ENCODE data around the gene S100A6. TPM values are rescaled to one million over a fixed set of nuclear protein-coding genes. Genes with fewer than 3 reads are reported as not detected.

Gene S100A6
- total and polyA plus RNA-seq, 2 donors (not counting 1 experiment from before 2014, with no cell fraction given), result 110 to 213 TPM

- H3K27ac ChIP-seq (ENCODE audit: low read length in 2 of 2), result no peak overlapping the region
- ChIA-PET CTCF (interaction anchor here (0.6 kb wide), 1 partner anchor 41 kb away, joined by 3 read pairs; no protein-coding TSS in a partner anchor), POLR2A (no interaction called here)
- Mint-ChIP-seq H3K9me3 (ENCODE audit: insufficient read depth) (no peaks in the 10 kb centered on the region), H3K4me3 (no peak overlapping the region), H3K27ac (no peak overlapping the region), H3K4me1 (peaks cover 6% of the 10 kb centered on the region), H3K27me3 (peaks cover 1% of the 10 kb centered on the region)
- H4K20me1 ChIP-seq (ENCODE audit: control insufficient read depth, insufficient read depth, low read length, poor library complexity, severe bottlenecking), result no peaks in the 10 kb centered on the region
- H3K4me2 ChIP-seq (replicated peaks; ENCODE audit: low read depth, low read length, poor library complexity, severe bottlenecking), result no peak overlapping the region
- intact Hi-C loops (cut with micrococcal nuclease), result no loop called here
- DNase-seq (no peak), ATAC-seq (ENCODE audit: low read depth) (no peak)
- H3K9ac ChIP-seq (ENCODE audit: low read length), result no peak overlapping the region
- peaks cover 6 to 7% of the 10 kb centered on the region in 2 donors for H3K4me1 ChIP-seq (ENCODE audit: control insufficient read depth in 2 of 2, insufficient read depth in 2 of 2, low read length in 2 of 2)
- WGBS (ENCODE audit: insufficient coverage), result 100% methylated on average over 1 of the region's 5 CpGs
- no peaks in the 10 kb centered on the region for H3K79me2 ChIP-seq (ENCODE audit: control insufficient read depth, insufficient read depth, low read length)
- H3K4me3 ChIP-seq (ENCODE audit: control extremely low read depth in 1 of 5, extremely low read depth in 1 of 5, insufficient read depth in 1 of 5, low read depth in 2 of 5, low read length in 4 of 5), result no peak overlapping the region
- H3K9me3 ChIP-seq (ENCODE audit: control extremely low read depth in 1 of 3, control insufficient read depth in 2 of 3, insufficient read depth in 1 of 3, low read length in 2 of 3), result no peaks in the 10 kb centered on the region
- H3K36me3 ChIP-seq (replicated peaks in 1 of 2; ENCODE audit: control extremely low read depth in 1 of 2, control insufficient read depth in 1 of 2, extremely low read depth in 1 of 2, insufficient read depth in 2 of 2, low read length in 1 of 2), result no peaks in the 10 kb centered on the region
- peaks cover 0 to 2% (median 0%) of the 10 kb centered on the region in 4 experiments for H3K27me3 ChIP-seq (replicated peaks in 1 of 4; ENCODE audit: control extremely low read depth in 1 of 4, control insufficient read depth in 3 of 4, insufficient read depth in 4 of 4, low read length in 3 of 4)
- no peak overlapping the region for H2AFZ ChIP-seq (ENCODE audit: insufficient read depth, low read depth, low read length, poor library complexity, severe bottlenecking)
- TF ChIP-seq CTCF (IDR thresholded peaks at IDR 0.05) (no peak), EZH2 (IDR thresholded peaks at IDR 0.05; ENCODE audit: borderline replicate concordance, insufficient read depth, low read depth, low read length, poor library complexity, severe bottlenecking) (no peak)
These were observed 8.1 kb downstream of the S100A6 start for GRCh38 chr1:153527683-153528040.

GRCh38 chr1:153527023-153527682 is 8.6 kb downstream of the S100A6 start:
- Mint-ChIP-seq H3K4me1 (peaks cover 1% of the 10 kb centered on the region), H3K27me3 (peaks cover 4% of the 10 kb centered on the region), H3K27ac (no peak overlapping the region), H3K9me3 (ENCODE audit: insufficient read depth) (no peaks in the 10 kb centered on the region), H3K4me3 (no peak overlapping the region)
- no peaks in the 10 kb centered on the region for H3K79me2 ChIP-seq (ENCODE audit: control insufficient read depth, insufficient read depth, low read length)
- no peak overlapping the region for H3K4me3 ChIP-seq (ENCODE audit: control extremely low read depth in 1 of 5, extremely low read depth in 1 of 5, insufficient read depth in 1 of 5, low read depth in 2 of 5, low read length in 4 of 5)
- no peak overlapping the region for H3K27ac ChIP-seq (ENCODE audit: low read length in 2 of 2)
- H3K9me3 ChIP-seq (ENCODE audit: control extremely low read depth in 1 of 3, control insufficient read depth in 2 of 3, insufficient read depth in 1 of 3, low read length in 2 of 3), result no peaks in the 10 kb centered on the region
- intact Hi-C loops (cut with micrococcal nuclease), result no loop called here
- H3K9ac ChIP-seq (ENCODE audit: low read length), result no peak overlapping the region
- ChIA-PET POLR2A (no interaction called here), CTCF (interaction anchor here (3.2 kb wide), 1 partner anchor 46 kb away, joined by 11 read pairs; no protein-coding TSS in a partner anchor)
- 90% methylated on average over 7 of the region's 8 CpGs for WGBS (ENCODE audit: insufficient coverage)
- H2AFZ ChIP-seq (ENCODE audit: insufficient read depth, low read depth, low read length, poor library complexity, severe bottlenecking), result no peak overlapping the region
- TF ChIP-seq EZH2 (IDR thresholded peaks at IDR 0.05; ENCODE audit: borderline replicate concordance, insufficient read depth, low read depth, low read length, poor library complexity, severe bottlenecking), result no peak
- peaks cover 1 to 2% of the 10 kb centered on the region in 2 donors for H3K4me1 ChIP-seq (ENCODE audit: control insufficient read depth in 2 of 2, insufficient read depth in 2 of 2, low read length in 2 of 2)
- H3K4me2 ChIP-seq (replicated peaks; ENCODE audit: low read depth, low read length, poor library complexity, severe bottlenecking), result no peak overlapping the region
- no peaks in the 10 kb centered on the region for H3K36me3 ChIP-seq (replicated peaks in 1 of 2; ENCODE audit: control extremely low read depth in 1 of 2, control insufficient read depth in 1 of 2, extremely low read depth in 1 of 2, insufficient read depth in 2 of 2, low read length in 1 of 2)
- no peak for DNase-seq
- ATAC-seq (ENCODE audit: low read depth), result no peak
- peaks cover 0 to 2% (median 0%) of the 10 kb centered on the region in 4 experiments for H3K27me3 ChIP-seq (replicated peaks in 1 of 4; ENCODE audit: control extremely low read depth in 1 of 4, control insufficient read depth in 3 of 4, insufficient read depth in 4 of 4, low read length in 3 of 4)
- no peaks in the 10 kb centered on the region for H4K20me1 ChIP-seq (ENCODE audit: control insufficient read depth, insufficient read depth, low read length, poor library complexity, severe bottlenecking)
